GM19238 (cell line): ENCODE measurements around the gene TCHP.
A peak's percentile ranks its signal among the peaks of the same experiment; 100 is the strongest.
"Not testable (repeated sequence)": the region's sequence is repeated elsewhere in the genome, so short reads cannot be mapped to it uniquely, and the experiment has no call there.

ENCODE experiments used
- DNase-seq: peaks from one replicate; pipeline ENCODE4 v3.0.0; 2011; ENCODE audit warnings: low spot score; ENCODE audit not compliant: insufficient read length

Gene TCHP

DNA sequence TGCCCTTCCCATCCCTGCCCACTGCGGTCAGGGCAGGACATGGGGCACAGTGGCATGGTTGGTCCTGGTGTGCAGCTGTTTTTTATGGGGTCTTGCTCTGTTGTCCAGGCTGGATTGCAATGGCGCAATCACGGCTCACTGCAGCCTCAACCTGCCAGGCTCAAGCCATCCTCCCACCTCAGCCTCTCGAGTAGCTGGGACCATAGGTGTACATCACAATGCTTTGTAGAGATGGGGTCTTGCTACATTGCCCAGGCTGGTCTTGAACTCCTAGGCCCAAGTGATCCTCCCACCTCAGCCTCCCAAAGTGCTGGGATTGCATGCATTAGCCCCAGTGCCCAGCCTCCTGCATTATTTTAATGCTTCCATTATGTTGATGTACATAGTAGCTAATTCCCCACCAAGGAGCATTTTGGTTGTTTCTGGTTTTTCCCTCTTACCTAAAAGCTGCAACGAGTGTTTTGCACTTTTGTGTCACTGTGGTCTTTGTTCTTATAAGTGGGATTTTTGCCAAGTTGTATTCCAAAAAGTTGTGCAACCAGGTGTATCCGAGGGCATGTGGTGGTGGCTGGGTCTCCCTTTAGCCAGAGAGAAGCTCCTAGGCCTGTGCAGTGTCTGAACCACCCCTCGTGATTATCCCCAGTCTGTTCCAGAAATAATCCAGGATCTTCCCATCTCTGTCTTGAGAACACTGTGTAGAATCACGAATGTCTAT, 10.3 kb downstream of the TCHP start:
- DNase-seq = no peak

DNA sequence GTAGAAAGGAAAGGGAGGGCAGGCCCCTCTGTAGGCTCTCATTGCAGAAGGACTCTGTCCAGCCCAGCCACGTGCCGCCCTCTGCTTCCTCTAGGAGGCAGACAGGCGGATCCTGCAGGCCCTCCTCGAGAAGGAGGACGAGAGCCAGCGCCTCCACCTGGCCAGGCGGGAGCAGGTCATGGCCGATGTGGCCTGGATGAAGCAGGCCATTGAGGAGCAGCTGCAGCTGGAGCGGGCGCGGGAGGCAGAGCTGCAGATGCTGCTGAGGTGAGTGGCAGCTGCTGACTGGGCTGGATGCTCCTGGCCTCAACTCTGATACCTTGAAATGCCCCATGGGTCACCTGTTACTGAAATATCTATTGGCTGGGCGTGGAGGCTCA, 10.9 kb downstream of the TCHP start:
- DNase-seq = peak; percentile 44

DNA sequence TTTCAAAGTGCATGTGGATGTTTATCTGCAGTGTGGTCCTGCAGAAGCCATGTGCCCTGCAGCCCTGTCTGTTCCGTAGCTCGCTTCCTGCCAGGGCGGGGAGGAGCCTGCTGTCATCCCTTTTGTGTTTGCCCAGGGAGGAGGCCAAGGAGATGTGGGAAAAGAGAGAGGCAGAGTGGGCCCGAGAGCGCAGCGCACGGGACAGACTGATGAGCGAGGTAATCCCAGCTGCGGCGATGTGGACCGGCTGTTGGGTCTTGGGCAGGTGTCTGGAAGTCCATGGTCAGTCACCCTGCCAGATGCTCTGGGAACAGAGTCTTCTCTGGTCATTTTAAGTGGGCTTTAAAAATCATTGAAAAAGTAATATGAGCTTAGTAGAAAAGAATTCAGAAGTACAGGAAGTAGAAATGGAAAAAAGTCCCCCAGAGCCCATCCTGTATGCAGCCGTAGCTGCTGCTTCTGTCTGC, 12.8 kb downstream of the TCHP start:
- DNase-seq = no peak

DNA sequence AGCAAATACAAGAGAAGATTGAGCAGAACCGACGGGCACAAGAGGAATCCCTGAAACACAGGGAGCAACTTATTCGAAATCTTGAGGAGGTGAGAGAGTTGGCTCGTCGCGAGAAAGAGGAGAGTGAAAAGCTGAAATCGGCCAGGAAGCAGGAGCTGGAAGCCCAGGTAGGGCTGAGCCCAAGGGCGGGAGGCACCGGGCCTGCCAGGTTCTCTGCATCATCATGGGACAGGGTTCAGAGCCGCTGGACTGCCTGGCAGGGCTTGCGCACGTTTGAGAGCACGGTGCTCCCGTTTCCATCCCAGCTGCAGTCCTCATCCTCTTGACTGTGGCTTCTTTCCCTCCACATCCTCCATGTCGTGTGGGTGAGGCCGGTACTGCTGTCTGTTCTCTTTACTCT, 14.4 kb downstream of the TCHP start:
- DNase-seq = no peak

DNA sequence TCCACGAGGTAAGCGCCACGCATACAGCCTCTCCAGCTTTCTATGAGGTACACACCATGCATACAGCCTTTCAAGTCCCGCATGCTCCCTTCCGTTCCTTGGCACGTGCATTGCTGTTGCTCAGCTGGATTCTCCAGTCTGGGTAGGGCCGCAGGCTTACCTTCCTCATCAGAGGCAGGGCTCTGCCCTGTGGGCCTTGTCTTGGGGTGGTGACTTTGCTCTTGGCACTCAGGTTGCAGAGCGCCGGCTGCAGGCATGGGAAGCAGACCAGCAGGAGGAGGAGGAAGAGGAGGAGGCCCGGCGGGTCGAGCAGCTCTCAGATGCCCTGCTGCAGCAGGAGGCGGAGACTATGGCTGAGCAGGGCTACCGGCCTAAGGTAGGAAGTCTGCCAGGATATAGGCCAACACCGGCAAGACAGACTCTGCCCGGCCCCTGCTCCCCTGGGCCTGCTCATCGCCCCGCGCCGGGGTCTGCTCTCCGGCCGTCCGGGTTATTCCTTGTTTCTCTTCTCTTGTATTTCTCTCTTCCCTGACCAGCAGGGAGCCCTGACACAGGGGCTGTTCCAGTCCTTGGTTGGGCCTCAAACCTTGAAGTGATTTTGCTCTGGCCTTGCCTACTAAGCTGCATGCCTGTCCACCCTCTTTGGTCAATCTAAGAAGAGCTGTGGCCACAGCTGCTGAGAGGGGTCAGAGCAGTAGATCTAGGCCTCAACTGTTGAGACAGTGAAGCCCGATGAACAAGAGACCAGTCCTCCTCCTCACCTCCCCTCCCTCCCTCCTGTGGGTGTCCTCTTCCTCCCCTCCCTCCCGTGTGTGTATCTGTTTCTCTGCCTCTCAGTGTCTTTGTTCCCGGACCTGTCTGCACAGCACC, 15.3 kb downstream of the TCHP start:
- no peak for DNase-seq

DNA sequence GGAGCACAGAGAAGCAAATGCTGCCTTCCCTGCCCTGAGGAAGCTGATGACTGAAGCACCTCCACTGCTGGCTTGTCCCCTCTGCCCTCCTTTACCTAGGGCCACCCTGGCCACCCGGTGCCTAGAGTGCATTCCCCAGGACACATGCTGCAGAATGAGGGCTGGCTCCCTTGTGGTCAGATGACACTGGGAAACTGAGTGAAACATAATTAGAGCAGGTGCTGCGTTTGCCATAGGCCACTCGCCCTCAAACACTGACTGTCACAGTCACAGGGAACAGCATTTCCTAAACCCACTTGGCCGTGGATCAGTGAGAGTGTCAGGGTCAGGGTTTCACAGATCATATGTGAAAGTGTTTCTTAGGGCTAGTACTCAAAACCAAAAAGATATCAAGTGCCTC, 16.0 kb downstream of the TCHP start:
- DNase-seq = no peak

DNA sequence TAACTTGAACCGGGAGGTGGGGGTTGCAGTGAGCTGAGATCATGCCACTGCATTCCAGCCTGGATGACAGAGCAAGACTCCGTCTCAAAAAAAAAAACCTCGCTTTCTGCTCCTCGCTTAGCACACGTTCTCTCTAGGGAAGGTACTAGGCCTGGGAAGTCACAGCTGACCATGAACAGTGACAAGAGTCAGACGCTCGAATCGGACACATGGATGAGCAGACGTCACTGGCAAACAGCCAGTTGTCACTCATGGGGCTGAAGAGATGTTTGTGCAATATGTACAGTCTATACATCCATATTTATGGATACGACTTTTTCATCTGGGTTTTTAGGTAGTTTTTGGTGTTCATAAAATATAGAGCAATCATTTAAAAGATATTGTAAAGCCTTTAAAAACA, 19.4 kb downstream of the TCHP start:
- no peak for DNase-seq

DNA sequence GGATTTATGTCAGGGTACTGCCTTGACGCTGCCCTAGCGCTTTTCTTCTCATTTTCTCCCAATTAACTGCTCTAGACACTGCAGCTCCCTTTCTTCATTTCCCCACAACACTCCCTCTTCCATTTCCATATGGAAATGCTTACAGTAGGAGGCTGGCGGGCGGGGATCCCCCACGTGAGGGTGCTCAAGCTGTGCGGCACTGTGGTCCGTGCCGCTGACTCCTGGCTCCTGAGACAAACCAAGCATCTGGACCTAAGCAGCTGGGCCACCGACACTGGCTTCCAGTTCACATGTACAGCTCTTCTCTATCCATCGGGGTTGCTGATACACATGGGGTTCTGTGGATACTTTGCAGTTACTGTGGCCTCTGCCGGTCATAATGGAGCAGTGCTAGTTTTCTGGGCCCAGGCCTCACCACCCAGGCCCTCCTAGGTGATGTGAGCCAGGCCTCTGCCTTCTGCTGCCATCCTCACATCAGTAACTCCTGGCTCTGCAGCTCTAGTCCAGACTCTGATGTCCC, 20.2 kb downstream of the TCHP start:
- DNase-seq = no peak

DNA sequence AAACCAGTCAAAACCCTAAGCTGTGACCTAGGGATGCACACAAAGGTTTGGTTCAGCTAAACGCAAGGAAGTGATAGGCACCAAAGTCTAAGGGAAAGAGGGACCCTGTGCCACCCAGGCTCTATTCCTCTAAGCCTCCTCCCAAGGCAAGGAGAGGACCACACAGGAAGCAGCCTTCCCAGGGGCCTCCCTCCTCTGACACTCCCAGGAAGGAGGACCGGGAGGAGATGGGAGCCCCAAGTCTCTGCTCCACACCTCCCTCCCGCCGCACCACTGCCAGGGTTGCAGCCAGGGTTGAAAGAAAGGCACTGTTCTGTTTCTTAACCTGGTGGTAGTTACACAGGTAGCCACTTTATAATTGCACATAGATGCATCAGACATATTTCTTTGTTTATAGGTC, 21.9 kb downstream of the TCHP start:
- no peak for DNase-seq

DNA sequence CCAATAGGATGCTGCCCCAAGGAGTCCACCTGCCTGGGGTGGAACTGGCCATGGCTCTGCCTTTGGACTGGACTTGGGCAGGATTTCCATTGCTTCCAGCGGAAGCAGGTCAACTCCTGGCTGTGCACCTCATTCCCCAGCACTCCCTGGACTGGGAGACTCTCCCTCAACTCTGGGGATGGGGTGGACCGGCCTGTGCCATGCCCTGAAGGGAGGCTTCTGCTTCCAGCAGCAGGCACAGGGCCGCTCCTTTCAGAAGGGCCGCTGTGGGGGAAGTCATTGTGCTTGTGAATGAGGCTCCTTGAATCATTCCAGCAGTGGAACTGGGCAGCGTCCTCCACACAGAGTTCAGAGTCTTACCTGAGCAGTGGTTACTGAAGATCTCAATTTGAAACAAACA, 23.0 kb downstream of the TCHP start:
- no peak for DNase-seq

DNA sequence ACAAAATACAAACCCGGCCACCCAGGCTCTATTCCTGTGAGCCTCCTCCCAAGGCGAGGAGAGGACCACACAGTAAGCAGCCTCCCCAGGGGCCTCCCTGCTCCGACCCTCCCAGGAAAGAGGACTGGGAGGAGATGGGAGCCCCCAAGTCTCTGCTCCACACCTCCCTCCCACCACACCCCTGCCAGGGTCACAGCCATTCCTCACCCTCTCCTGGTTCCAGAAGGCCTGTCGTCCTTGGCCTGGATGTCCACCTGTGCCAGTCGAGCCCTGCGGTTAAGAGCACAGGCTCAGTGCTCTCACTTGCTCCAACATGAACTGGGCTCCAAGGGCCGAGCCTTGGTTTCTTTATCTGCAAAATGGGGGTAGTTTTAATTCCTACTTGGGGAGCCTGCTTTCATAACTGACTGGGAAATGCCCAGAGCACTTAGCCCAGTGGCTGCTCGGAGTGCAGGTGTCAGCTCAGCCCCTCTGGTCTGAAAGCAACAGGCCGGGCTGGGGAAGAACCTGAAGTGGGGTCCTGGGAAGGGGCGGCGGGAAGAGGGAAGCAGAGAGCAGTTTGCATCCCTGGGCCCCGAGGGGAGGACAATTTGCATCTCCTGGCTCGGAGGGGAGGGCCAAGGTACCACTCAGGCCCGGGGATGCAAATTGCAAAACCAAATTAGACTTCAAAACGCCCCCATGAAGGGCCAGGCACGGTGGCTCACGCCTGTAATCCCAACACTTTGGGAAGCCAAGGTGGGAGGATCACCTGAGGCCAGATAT, 23.6 kb downstream of the TCHP start:
- no peak for DNase-seq

DNA sequence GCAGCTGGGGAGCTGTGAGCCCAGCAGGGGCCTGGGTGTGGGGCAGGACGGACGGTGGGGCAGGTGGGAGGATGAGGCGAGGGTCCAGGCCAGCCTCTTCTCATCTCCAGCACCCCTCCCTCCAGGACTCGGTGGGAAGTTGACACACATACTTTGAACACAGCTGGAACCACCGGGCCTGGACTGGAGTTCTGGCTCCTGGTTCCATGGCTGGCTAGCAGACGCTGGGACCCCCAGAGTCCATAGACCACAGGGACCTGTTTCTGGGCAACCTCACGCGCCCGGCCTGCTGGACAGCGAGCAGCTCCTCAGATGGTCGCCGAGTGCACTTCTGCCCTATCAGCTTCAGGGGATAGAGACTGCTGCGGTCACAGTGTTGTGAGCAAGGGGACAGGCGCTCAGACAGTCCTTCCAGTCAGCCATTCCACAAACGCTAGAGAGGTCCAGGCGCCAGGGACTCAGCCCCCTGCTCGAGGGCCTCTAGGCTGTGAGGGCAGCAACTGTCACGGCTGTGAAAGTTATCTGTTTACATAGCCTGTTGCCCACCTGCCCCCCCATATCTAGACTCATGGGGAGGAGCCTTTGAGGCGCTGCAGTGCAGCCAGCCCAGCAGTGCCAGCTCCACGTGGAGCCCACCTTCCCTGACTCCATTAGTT, 25.2 kb downstream of the TCHP start:
- no peak for DNase-seq

DNA sequence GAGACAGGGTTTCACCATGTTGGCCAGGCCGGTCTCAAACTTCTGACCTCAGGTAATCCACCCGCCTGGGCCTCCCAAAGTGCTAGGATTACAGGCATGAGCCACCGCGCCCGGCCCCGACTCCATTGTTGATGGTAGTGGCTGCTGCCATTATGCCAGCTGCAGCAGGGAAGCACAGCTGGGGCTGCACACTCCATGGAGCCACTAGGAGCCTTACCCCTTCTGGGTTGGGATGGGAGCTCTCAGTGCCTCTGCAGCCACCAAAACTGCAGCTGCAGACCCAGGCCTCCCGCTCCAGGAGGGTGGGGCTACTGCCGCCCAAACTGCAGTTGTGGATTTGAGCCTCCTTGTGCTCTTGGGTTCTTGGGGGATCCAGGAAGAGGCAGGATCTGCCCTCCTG, 25.9 kb downstream of the TCHP start:
- no peak for DNase-seq

DNA sequence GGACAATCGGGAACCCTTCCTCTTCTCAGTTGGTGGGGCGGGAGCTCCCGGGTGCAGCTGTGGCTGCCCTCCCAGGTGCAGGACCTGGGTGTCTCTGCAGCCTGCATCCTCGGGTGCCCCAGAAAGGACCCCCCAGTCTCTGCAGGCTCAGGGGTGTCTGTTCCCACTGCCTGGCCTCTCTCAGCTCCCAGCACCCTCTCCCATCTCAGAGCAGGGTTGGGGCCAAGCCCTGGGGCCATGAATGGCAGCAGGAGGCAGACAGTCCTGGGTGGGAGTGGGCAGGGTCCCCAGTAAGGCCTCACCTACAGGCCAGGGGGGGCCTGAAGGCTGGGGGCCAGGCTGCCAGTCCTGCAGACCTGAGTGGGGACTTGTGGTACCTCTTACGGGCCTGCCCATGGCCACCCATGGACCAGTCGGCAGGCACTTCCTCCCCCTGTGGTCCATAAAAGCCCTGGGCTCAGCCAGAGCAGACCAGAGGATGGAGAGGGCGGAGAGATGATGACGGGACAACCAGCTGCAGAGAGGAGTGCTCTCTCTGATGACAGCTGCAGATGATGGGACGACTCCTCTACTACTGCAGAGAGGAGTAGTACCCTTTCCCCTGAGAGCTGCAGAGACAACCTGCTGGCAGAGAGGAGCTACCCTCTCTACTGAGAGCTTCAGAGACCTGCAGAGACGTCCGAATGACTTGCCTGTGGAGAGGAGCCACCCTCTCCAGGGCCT, 26.6 kb downstream of the TCHP start:
- DNase-seq = no peak

DNA sequence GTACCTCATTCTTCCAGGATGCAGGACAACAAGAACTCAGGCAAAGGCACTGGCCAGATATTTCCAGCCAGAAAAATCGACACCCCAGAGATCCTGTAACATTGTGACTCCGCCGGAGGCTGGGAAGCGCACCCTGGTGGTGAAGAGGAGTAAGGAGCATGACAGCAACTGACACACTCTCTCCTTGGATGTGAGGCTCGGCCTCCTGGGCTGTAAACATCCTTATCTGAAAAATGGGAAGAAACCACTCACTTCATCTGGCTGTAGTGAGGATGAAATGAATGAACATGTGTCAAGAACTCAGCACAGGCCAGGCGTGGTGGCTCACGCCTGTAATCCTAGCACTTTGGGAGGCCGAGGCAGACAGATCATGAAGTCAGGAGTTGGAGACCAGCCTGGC, 27.5 kb downstream of the TCHP start:
- peak; percentile 25 for DNase-seq

DNA sequence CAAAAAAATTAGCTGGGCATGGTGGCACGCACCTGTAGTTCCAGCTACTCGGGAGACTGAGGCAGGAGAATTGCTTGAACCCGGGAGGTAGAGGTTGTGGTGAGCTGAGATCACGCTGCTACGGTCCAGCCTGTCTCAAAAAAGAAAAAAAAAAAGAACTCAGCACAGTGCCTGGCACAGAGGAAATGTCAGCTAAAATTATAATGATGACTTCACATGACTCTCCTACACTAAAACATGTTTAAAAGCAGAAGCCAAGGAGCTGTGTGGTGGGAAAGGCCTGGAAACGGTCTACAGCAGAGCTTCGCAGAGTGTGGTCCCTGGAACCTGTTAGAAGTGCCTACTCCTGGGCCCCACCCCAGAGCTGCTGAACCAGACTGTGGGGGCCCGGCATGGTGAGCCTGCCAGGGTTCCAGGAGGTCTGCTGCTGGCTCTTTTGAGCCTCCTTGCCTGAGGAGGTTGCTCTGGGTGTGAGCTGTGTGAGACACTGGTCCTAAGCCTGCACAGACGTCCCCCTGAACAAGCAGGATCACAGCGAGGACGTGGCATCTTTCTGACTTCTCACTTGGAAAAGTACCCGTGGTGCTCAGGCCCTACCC, 28.1 kb downstream of the TCHP start:
- DNase-seq = no peak

DNA sequence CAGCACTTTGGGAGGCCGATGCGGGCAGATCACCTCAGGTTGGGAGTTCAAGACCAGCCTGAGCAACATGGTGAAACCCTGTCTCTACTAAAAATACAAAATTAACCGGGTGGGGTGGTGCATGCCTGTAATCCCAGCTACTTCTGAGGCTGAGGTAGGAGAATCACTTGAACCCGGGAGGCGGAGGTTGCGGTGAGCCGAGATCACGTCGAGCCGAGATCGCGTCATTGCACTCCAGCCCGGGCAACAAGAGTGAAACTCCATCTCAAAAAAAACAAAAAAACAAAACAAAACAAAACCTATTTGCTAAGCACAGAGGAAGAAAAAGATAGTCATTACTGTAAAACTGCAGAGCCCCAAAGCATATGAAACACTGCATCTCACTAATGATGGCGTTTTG, 29.3 kb downstream of the TCHP start:
- not testable (repeated sequence) for DNase-seq

DNA sequence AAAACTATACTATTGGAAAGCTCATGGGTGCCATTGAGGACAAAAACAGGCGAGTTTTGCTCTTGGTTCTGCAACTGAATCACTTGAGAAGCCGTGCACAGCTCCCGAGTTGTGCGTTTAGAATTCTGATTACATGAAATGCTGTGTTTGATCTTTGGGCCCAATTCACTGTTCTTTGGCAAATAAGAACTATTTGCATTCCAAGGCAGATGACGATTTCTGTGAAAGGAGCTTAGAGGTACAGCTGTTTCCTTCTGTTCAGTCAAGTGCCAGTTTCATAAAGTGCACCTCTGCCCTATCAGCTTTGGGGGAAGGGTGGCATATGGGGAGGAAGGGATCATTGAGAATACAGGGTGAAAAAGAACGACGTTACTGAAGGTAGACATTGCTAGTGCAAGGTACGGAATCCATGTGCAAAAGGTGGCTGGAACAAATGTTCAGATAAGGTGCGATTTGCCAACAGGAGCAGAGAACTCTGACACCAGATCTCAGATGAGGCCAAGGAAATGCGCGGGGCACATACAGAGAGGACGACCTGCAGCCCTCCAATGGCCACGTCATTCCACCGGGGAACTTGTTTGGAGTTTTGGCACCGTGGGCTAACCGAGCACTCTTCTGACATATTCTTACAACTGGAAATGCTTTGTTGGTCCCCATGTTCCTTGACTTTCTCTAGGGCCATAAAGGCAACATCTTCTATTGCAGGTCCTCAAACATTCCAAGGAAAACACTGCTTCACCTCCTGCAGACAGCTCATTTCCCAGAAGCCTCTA, 30.1 kb downstream of the TCHP start:
- DNase-seq = no peak

DNA sequence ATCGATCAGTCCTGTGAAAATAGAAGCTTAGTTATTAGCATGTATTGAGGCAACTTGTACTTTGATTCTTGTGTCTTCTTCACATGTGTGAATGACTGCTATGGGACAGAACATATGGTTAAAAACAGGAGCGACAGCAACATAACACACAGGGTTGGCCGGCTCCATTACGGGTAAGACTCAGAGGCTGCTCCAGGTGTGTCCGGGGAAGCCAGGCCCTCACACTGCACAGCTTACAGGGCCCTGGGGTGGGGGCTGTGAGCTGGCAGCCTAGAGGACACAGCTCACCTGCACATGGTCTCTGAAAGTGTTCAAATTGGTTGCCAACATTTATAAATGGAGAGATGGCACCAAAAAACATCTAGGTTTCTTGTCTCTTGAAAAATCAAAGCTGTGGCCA, 31.1 kb downstream of the TCHP start:
- no peak for DNase-seq
